Right lobe of liver (tissue), 4 donors: ENCODE measurements around the gene CLDN18.

Source experiments
- POLR2A ChIP-seq: fragments of 450-650 bp; IDR thresholded peaks from one replicate; pipeline ENCODE4 v1.6.1; 2017; ENCODE audit warnings: antibody characterized with exemption, mild to moderate bottlenecking
- TF ChIP-seq, protein P1 (sequence below), 4 donors: fragments of 200-600 bp in 3 of 4; fragments of 450-650 bp in 1 of 4; IDR thresholded peaks; one replicate each; pipeline versions ENCODE4 v1.5.1 to v1.8.0; 2016 to 2022; ENCODE audit warnings: antibody characterized with exemption in 4 of 4, mild to moderate bottlenecking in 2 of 4
- donor health status: DM: no; HTN: no; CAD: no.
- donor health status: DM: no; HTN: no; CAD: no.
- donor health status: DM: no; HTN: yes; CAD: no.

DNA sequence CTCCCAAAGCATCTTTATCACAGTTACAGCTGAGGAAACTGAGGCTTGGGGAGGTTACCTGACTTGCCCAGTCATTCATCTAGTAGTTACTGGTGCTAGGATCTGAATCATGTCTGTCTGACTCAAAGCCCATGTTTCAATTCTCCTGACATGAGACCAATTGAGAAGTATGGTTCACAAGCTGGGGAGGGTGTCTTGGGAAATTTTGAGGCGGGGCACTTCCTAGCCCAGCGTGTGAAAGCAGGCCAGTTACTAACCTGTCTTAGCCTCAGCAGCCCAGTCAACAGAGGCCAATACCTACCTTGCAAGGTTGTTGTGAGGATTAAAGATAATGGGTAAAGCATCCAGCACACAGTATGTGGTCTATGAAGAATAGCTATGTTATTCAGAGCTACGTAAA lies 37.0 kb downstream of the CLDN18 start:
- TF ChIP-seq, protein P1, sequence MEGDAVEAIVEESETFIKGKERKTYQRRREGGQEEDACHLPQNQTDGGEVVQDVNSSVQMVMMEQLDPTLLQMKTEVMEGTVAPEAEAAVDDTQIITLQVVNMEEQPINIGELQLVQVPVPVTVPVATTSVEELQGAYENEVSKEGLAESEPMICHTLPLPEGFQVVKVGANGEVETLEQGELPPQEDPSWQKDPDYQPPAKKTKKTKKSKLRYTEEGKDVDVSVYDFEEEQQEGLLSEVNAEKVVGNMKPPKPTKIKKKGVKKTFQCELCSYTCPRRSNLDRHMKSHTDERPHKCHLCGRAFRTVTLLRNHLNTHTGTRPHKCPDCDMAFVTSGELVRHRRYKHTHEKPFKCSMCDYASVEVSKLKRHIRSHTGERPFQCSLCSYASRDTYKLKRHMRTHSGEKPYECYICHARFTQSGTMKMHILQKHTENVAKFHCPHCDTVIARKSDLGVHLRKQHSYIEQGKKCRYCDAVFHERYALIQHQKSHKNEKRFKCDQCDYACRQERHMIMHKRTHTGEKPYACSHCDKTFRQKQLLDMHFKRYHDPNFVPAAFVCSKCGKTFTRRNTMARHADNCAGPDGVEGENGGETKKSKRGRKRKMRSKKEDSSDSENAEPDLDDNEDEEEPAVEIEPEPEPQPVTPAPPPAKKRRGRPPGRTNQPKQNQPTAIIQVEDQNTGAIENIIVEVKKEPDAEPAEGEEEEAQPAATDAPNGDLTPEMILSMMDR (IDR thresholded peaks at IDR 0.05): no peak
- no peak for TF ChIP-seq POLR2A
